Body of pancreas (tissue), 4 donors: Measurements from ENCODE around the gene MUL1. TPM values are rescaled to one million over a fixed set of nuclear protein-coding genes. Genes with fewer than 3 reads are reported as not detected.
A peak's percentile ranks its signal among the peaks of the same experiment; 100 is the strongest.

Source experiments
- ATAC-seq: fragments of 150-250 bp; one replicate; pipeline ENCODE4 v1.9.1; 2016
- DNase-seq, 4 donors: peaks; one replicate each; pipeline ENCODE4 v3.0.0-alpha.2; 2019
- H3K27ac ChIP-seq, 4 donors: fragments of 200-600 bp; sonication (generic); 1 replicate in 3 of 4; 2 replicates in 1 of 4; pipeline versions ENCODE4 v1.5.1 to v1.6.1; 2016 to 2019; ENCODE audit warnings: mild to moderate bottlenecking in 1 of 4, mixed read lengths in 1 of 4, moderate library complexity in 1 of 4
- H3K27me3 ChIP-seq, 2 donors: fragments of 200-600 bp; sonication (generic); one replicate each; pipeline ENCODE4 v1.6.0; 2016; ENCODE audit warnings: mild to moderate bottlenecking in 1 of 2
- H3K36me3 ChIP-seq, 2 donors: fragments of 200-600 bp; sonication (generic); replicated peaks in 1 of 2; 2 replicates each; pipeline ENCODE4 v1.5.1; 2016; ENCODE audit warnings: low read depth in 2 of 2; ENCODE audit not compliant: insufficient read depth in 1 of 2
- H3K4me1 ChIP-seq: fragments of 200-600 bp; sonication (generic); one replicate; pipeline ENCODE4 v1.6.0; 2016
- H3K4me3 ChIP-seq, 2 donors: fragments of 200-600 bp; sonication (generic); 1 replicate in 1 of 2; 2 replicates in 1 of 2; pipeline ENCODE4 v1.5.1; 2016 to 2019
- H3K9me3 ChIP-seq, 3 donors: fragments of 200-600 bp; sonication (generic); 1 replicate in 2 of 3; 2 replicates in 1 of 3; pipeline ENCODE4 v1.5.1; 2016
- POLR2A ChIP-seq, 3 donors: fragments of 450-650 bp; IDR thresholded peaks; one replicate each; pipeline ENCODE4 v1.6.1; 2016; ENCODE audit warnings: antibody characterized with exemption in 3 of 3, mild to moderate bottlenecking in 2 of 3
- WGBS, 2 donors: methylation state at CpG; one replicate each; pipeline ENCODE4 v1.1.5; 2017; 5-methylcytosine and 5-hydroxymethylcytosine counted together
- intact Hi-C: fragments of 100-400 bp; cut with DNase I; formaldehyde crosslinking; loops from one replicate; pipeline ENCODE4 v1.15.1; 2023
- total RNA-seq, 2 donors: library from RNA; depleted of rRNA; stranded (reverse); fragments of >200 nt; gene quantifications; one replicate each; pipeline ENCODE4 v1.1.0, GENCODE V29; 2016
- TF ChIP-seq, protein P1 (sequence below), 7 experiments: fragments of 450-650 bp in 4 of 7; fragments of 200-600 bp in 3 of 7; sonication (generic) in 3 of 7; IDR thresholded peaks; one replicate each; pipeline ENCODE4 v1.5.1; 2016 to 2019; ENCODE audit warnings: antibody characterized with exemption in 7 of 7

The MUL1 gene
- total RNA-seq, 2 donors from 2014 or later = 18.7 to 20.4 TPM

DNA sequence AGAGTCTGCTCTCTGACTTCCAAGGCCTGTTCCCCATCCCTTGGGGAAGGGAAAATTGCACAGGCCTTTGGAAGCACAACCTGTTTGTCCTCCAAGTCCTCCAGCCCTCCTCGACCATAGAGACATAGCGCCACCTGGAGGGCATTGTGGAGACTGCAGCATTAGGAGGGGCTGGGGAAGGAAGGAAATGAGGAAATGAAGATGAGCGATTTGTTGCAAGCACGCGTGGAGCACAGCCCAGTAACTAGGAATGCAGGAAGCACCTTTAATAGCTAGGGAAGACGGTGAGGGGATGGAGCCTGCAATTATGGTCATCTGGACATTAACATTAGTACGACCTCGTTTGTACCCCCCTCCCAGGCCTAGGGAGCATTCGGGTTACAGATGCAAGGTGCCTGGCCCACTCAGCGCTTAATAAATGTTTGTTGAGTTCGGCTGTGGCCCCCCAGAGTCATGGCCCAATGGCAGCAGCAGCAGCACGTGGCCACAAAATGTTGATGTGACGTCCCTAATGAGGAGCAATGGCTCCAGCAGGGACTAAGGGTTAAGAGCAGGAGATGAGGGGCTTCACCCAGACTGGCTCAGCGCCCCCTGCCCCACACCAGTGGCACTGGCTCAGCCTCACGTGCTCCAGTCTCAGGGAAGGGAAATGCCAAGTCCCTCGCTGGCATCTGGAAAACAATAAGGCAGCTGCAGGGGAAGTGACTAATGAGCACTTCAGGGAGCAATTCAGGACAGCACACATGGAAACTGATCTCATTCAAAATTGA lies 13.9 kb downstream of the MUL1 start:
- WGBS, 2 donors = 3 to 5% methylated on average over 13 to 16 of the region's 16 CpGs
- Histone ChIP-seq H3K4me3 (no peak overlapping the region), H3K4me1 (peaks cover 4% of the 10 kb centered on the region), H3K36me3 (peaks cover 0 to 2% of the 10 kb centered on the region in 2 donors), H3K9me3 (no peaks in the 10 kb centered on the region), H3K27ac (no peak overlapping the region), H3K27me3 (no peaks in the 10 kb centered on the region)
- ATAC-seq (peak; percentile 81), DNase-seq (peak; percentile 77 to 86 (median 82))
- intact Hi-C loops = loop anchor here (5.0 to 10.0 kb wide), 3 partner anchors 119 to 579 kb away; no protein-coding TSS in a partner anchor
- TF ChIP-seq, protein P1, sequence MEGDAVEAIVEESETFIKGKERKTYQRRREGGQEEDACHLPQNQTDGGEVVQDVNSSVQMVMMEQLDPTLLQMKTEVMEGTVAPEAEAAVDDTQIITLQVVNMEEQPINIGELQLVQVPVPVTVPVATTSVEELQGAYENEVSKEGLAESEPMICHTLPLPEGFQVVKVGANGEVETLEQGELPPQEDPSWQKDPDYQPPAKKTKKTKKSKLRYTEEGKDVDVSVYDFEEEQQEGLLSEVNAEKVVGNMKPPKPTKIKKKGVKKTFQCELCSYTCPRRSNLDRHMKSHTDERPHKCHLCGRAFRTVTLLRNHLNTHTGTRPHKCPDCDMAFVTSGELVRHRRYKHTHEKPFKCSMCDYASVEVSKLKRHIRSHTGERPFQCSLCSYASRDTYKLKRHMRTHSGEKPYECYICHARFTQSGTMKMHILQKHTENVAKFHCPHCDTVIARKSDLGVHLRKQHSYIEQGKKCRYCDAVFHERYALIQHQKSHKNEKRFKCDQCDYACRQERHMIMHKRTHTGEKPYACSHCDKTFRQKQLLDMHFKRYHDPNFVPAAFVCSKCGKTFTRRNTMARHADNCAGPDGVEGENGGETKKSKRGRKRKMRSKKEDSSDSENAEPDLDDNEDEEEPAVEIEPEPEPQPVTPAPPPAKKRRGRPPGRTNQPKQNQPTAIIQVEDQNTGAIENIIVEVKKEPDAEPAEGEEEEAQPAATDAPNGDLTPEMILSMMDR (IDR thresholded peaks at IDR 0.05) = peak; percentile 89 to 99 (median 98)
- TF ChIP-seq POLR2A (IDR thresholded peaks at IDR 0.05) = no peak

DNA sequence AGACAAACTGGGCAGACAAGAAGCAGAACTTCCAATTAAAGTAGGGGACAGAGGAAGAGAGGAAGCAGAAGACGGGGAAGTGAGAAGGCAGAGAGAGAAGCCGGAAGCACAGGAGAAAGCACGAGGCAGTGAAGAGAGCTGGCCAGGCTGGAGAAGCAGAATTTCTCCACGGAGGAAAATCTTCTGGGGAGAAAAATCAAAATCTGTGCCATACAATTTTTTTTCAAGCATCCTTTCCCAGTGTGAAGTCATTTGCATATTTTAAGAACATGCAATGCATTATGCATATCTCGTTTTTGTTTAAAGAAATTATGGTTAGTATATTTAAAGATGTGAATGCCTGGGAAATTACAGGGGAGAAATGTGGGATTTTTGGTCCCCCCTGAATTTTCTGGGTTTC lies 14.6 kb downstream of the MUL1 start:
- ATAC-seq (no peak), DNase-seq (no peak)
- Histone ChIP-seq H3K36me3 (no peaks in the 10 kb centered on the region), H3K4me3 (no peak overlapping the region), H3K9me3 (no peaks in the 10 kb centered on the region), H3K4me1 (peaks cover 4% of the 10 kb centered on the region), H3K27me3 (no peaks in the 10 kb centered on the region), H3K27ac (no peak overlapping the region)
- 30 to 41% methylated on average over 5 of the region's 5 CpGs for WGBS, 2 donors
- intact Hi-C loops = loop anchor here (5.0 to 10.0 kb wide), 3 partner anchors 119 to 579 kb away; no protein-coding TSS in a partner anchor
- TF ChIP-seq, protein P1 (IDR thresholded peaks at IDR 0.05) = no peak
- TF ChIP-seq POLR2A (IDR thresholded peaks at IDR 0.05) = no peak

DNA sequence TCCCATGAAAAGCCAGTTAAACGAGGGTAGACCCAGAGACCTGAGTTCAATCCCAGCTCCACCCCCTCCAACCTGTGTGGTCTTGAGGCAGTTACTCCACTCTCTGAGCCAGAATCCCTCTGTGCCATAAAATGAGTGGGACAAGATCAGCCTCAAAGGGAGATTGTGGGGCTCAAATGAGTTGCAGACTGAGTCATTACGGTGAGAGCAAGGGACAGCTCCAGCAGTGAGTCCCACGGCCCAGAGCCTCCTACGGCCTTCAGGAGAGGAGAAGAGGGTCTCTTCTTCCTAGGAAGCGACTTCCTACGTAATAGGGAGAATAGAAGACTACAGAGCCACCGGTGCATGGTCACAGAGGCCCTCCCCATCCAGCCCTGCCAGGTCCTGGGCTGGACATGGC lies 15.2 kb downstream of the MUL1 start:
- Histone ChIP-seq H3K27me3 (no peaks in the 10 kb centered on the region), H3K4me3 (no peak overlapping the region), H3K36me3 (no peaks in the 10 kb centered on the region), H3K9me3 (no peaks in the 10 kb centered on the region), H3K27ac (no peak overlapping the region), H3K4me1 (peaks cover 4% of the 10 kb centered on the region)
- WGBS, 2 donors = 61 to 67% methylated on average over 7 of the region's 7 CpGs
- ATAC-seq (no peak), DNase-seq (no peak)
- TF ChIP-seq, protein P1 (IDR thresholded peaks at IDR 0.05) = no peak
- no peak for TF ChIP-seq POLR2A (IDR thresholded peaks at IDR 0.05)
- intact Hi-C loops = loop anchor here (5.0 to 10.0 kb wide), 3 partner anchors 118 to 578 kb away; no protein-coding TSS in a partner anchor

DNA sequence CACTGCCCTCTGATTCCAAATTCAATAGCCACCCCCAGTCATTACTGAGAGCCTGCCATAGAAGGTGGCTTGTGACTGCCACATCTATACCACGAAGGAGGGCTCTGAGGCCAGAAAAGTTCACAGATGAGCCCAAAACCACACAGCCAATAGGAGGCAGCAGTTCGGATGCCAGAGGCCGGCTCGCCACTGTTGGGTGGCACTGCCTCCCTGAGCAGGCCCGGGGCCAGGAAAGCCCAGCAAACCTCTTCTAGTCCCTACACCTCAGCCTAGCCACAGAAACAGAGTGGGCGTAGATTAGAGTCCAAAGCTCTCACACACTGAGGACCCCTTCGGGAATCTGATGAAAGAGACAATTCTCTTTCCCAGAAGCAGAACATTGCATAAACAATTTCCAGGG lies 16.1 kb downstream of the MUL1 start:
- DNase-seq (no peak), ATAC-seq (no peak)
- intact Hi-C loops = loop anchor here (5.0 to 10.0 kb wide), 3 partner anchors 117 to 577 kb away; no protein-coding TSS in a partner anchor
- H3K27ac ChIP-seq = no peak overlapping the region
- peaks cover 0 to 7% of the 10 kb centered on the region in 2 donors for H3K27me3 ChIP-seq
- 54% methylated on average over 7 of the region's 7 CpGs; no CpG with 5 or more reads in 1 of the 2 donors for WGBS, 2 donors
- no peak overlapping the region for H3K4me3 ChIP-seq
- H3K4me1 ChIP-seq = peaks cover 8% of the 10 kb centered on the region
- H3K36me3 ChIP-seq = no peaks in the 10 kb centered on the region
- no peaks in the 10 kb centered on the region for H3K9me3 ChIP-seq
- TF ChIP-seq, protein P1 (IDR thresholded peaks at IDR 0.05) = no peak
- no peak for TF ChIP-seq POLR2A (IDR thresholded peaks at IDR 0.05)
